HCT116 (cell line): ENCODE results near the gene LMCD1. TPM values are rescaled to one million over a fixed set of nuclear protein-coding genes. Genes with fewer than 3 reads are reported as not detected.

Experiments used
- ATAC-seq: fragments of 200-7000 bp; cut with Tn5 transposase; 2 replicates; pipeline ENCODE4 v1.9.1; 2020; ENCODE audit warnings: mild to moderate bottlenecking, moderate library complexity
- BruUV-seq: library from RNA; stranded (reverse); fragments of 400-500 nt; replicated peaks from 2 replicates; lab custom pipeline; 2021; lab: Mats Ljungman, UMichigan
- CTCF ChIA-PET: fragments of 300-600 bp; sonication (Branson Sonifier 250); formaldehyde crosslinking; loops from one replicate; lab custom pipeline; 2021; ENCODE audit warnings: antibody characterized with exemption; lab: Charles Lee
- POLR2A ChIA-PET: fragments of 300-600, 350-600 bp; sonication (Branson Sonifier 250); formaldehyde crosslinking; loops from one replicate; lab custom pipeline; 2021; ENCODE audit warnings: antibody characterized with exemption; lab: Charles Lee
- RAD21 ChIA-PET, 2 experiments: fragments of 300-600 bp; sonication (Branson Sonifier 250); formaldehyde crosslinking; loops; one replicate each; lab custom pipeline; 2023; ENCODE audit warnings: low total read pairs in 2 of 2; ENCODE audit not compliant: uncharacterized antibody in 2 of 2, unreplicated experiment in 2 of 2, low non-redundant PET in 1 of 2; lab: Charles Lee
- DNase-seq: peaks from one replicate; pipeline ENCODE4 v3.0.0-alpha.2; 2010; ENCODE audit warnings: low read depth, low spot score
- H2AFZ ChIP-seq: fragments of 200-600 bp; shearing (Covaris generic), sonication (generic); 2 replicates; pipeline ENCODE4 v1.6.1; 2017; ENCODE audit warnings: low read depth, mixed run types, mixed read lengths, antibody characterized with exemption, low read length; ENCODE audit not compliant: poor library complexity, severe bottlenecking
- H3K27ac ChIP-seq: 2 replicates; pipeline ENCODE4 v1.5.1; 2012; ENCODE audit warnings: low read depth, low read length
- H3K27me3 ChIP-seq: fragments of 200-600 bp; sonication (generic); 2 replicates; pipeline ENCODE4 v1.6.1; 2016; ENCODE audit warnings: mixed run types, low read length, mixed read lengths; ENCODE audit not compliant: insufficient read depth
- H3K36me3 ChIP-seq, 2 experiments: fragments of 200-500 bp in 1 of 2; fragments of 200-600 bp in 1 of 2; sonication (Bioruptor generic) in 1 of 2; sonication (generic) in 1 of 2; 2 replicates each; pipeline versions ENCODE4 v1.5.1 to v1.6.1; 2014 to 2016; ENCODE audit warnings: low read length in 2 of 2, inconsistent platforms in 1 of 2, mixed read lengths in 1 of 2, mixed run types in 1 of 2; ENCODE audit not compliant: insufficient read depth in 2 of 2, control insufficient read depth in 1 of 2
- H3K4me1 ChIP-seq, 2 experiments: fragments of 200-600 bp in 1 of 2; sonication (generic) in 1 of 2; 2 replicates each; pipeline versions ENCODE4 v1.5.1 to v1.6.1; 2012 to 2017; ENCODE audit warnings: low read length in 2 of 2, inconsistent platforms in 1 of 2, mild to moderate bottlenecking in 1 of 2, mixed read lengths in 1 of 2, mixed run types in 1 of 2, moderate library complexity in 1 of 2; ENCODE audit not compliant: insufficient read depth in 2 of 2, control insufficient read depth in 1 of 2
- H3K4me2 ChIP-seq: fragments of 200-600 bp; sonication (generic); 2 replicates; pipeline ENCODE4 v1.6.1; 2017; ENCODE audit warnings: mixed run types, low read length, mixed read lengths
- H3K4me3 ChIP-seq, 2 experiments: fragments of 200-600 bp in 1 of 2; sonication (generic) in 1 of 2; replicated peaks in 1 of 2; 2 replicates each; pipeline ENCODE4 v1.5.1; 2011 to 2016; ENCODE audit warnings: low read length in 2 of 2, control low read depth in 1 of 2, low read depth in 1 of 2, mild to moderate bottlenecking in 1 of 2, mixed read lengths in 1 of 2, mixed run types in 1 of 2
- H3K79me2 ChIP-seq: fragments of 200-600 bp; sonication (generic); 2 replicates; pipeline ENCODE4 v1.6.1; 2017; ENCODE audit warnings: mild to moderate bottlenecking, mixed run types, low read length, moderate library complexity, mixed read lengths; ENCODE audit not compliant: insufficient read depth
- H3K9ac ChIP-seq: fragments of 200-600 bp; sonication (generic); 2 replicates; pipeline ENCODE4 v1.6.1; 2016; ENCODE audit warnings: low read length, mixed read lengths
- H3K9me2 ChIP-seq: fragments of 200-600 bp; sonication (generic), shearing (Covaris generic); 2 replicates; pipeline ENCODE4 v1.6.1; 2017; ENCODE audit warnings: mixed run types, mild to moderate bottlenecking, moderate library complexity; ENCODE audit not compliant: insufficient read depth
- H3K9me3 ChIP-seq, 2 experiments: fragments of 200-500 bp in 1 of 2; fragments of 200-600 bp in 1 of 2; sonication (Bioruptor generic) in 1 of 2; sonication (generic) in 1 of 2; 2 replicates each; pipeline ENCODE4 v1.6.1; 2014 to 2017; ENCODE audit warnings: low read length in 2 of 2, mixed read lengths in 2 of 2, inconsistent platforms in 1 of 2, low read depth in 1 of 2, mild to moderate bottlenecking in 1 of 2, mixed run types in 1 of 2, moderate library complexity in 1 of 2; ENCODE audit not compliant: control insufficient read depth in 1 of 2, insufficient read depth in 1 of 2
- H4K20me1 ChIP-seq: fragments of 200-600 bp; sonication (generic), shearing (Covaris generic); 2 replicates; pipeline ENCODE4 v1.6.1; 2017; ENCODE audit warnings: mixed run types, mild to moderate bottlenecking, moderate library complexity; ENCODE audit not compliant: insufficient read depth
- CBX3 ChIP-seq: IDR thresholded peaks from 2 replicates; pipeline ENCODE4 v1.6.1; 2012; ENCODE audit warnings: low read depth
- EGR1 ChIP-seq: IDR thresholded peaks from 2 replicates; pipeline ENCODE4 v1.6.1; 2012; ENCODE audit warnings: low read depth
- EZH2phosphoT487 ChIP-seq: fragments of 200-600 bp; IDR thresholded peaks from 2 replicates; pipeline ENCODE4 v1.6.1; 2018; ENCODE audit warnings: antibody characterized with exemption, borderline replicate concordance
- FOSL1 ChIP-seq: IDR thresholded peaks from 2 replicates; pipeline ENCODE4 v1.6.1; 2012; ENCODE audit warnings: low read depth
- JUND ChIP-seq: IDR thresholded peaks from 2 replicates; pipeline ENCODE4 v1.6.1; 2012
- MAX ChIP-seq: IDR thresholded peaks from 2 replicates; pipeline ENCODE4 v1.6.1; 2012
- POLR2A ChIP-seq: IDR thresholded peaks from 2 replicates; pipeline ENCODE4 v1.7.0; 2011; ENCODE audit warnings: borderline replicate concordance; ENCODE audit not compliant: insufficient read depth, insufficient read length; ENCODE audit errors: extremely low read depth
- POLR2AphosphoS5 ChIP-seq: IDR thresholded peaks from 2 replicates; pipeline ENCODE4 v1.6.1; 2011; ENCODE audit warnings: mild to moderate bottlenecking, low read depth, low read length, moderate library complexity
- RAD21 ChIP-seq: IDR thresholded peaks from 2 replicates; pipeline ENCODE4 v1.6.1; 2012; ENCODE audit warnings: low read depth, mild to moderate bottlenecking
- REST ChIP-seq: IDR thresholded peaks from 2 replicates; pipeline ENCODE4 v1.6.1; 2012; ENCODE audit warnings: low read depth
- SRF ChIP-seq: IDR thresholded peaks from 2 replicates; pipeline ENCODE4 v1.6.1; 2012; ENCODE audit warnings: low read depth
- TCF7L2 ChIP-seq: IDR thresholded peaks from 2 replicates; pipeline ENCODE4 v1.7.0; 2011; ENCODE audit warnings: borderline replicate concordance, inconsistent platforms; ENCODE audit not compliant: insufficient read depth, insufficient read length; ENCODE audit errors: extremely low read depth
- ZBTB33 ChIP-seq: IDR thresholded peaks from 2 replicates; pipeline ENCODE4 v1.6.1; 2011; ENCODE audit warnings: mild to moderate bottlenecking, low read length, moderate library complexity; ENCODE audit not compliant: insufficient replicate concordance; ENCODE audit errors: extremely low read depth
- ZNF274 ChIP-seq: fragments of 200-500 bp; sonication (Bioruptor generic); IDR thresholded peaks from 2 replicates; pipeline ENCODE4 v1.6.1; 2014; ENCODE audit warnings: mild to moderate bottlenecking, low read depth, low read length, inconsistent platforms
- intact Hi-C: fragments of 100-400 bp; cut with micrococcal nuclease; formaldehyde crosslinking; loops from 2 replicates; pipeline ENCODE4 v1.10.0; 2022
- total RNA-seq: library from RNA; stranded (reverse); gene quantifications from one replicate; pipeline ENCODE4 v1.2.1, GENCODE V29; 2021; ENCODE audit not compliant: unreplicated experiment
- TF ChIP-seq, protein P1 (sequence below): IDR thresholded peaks from 2 replicates; pipeline ENCODE4 v1.6.1; 2012

Gene LMCD1
- total RNA-seq, 1 experiment from 2014 or later: 4.6 TPM

DNA sequence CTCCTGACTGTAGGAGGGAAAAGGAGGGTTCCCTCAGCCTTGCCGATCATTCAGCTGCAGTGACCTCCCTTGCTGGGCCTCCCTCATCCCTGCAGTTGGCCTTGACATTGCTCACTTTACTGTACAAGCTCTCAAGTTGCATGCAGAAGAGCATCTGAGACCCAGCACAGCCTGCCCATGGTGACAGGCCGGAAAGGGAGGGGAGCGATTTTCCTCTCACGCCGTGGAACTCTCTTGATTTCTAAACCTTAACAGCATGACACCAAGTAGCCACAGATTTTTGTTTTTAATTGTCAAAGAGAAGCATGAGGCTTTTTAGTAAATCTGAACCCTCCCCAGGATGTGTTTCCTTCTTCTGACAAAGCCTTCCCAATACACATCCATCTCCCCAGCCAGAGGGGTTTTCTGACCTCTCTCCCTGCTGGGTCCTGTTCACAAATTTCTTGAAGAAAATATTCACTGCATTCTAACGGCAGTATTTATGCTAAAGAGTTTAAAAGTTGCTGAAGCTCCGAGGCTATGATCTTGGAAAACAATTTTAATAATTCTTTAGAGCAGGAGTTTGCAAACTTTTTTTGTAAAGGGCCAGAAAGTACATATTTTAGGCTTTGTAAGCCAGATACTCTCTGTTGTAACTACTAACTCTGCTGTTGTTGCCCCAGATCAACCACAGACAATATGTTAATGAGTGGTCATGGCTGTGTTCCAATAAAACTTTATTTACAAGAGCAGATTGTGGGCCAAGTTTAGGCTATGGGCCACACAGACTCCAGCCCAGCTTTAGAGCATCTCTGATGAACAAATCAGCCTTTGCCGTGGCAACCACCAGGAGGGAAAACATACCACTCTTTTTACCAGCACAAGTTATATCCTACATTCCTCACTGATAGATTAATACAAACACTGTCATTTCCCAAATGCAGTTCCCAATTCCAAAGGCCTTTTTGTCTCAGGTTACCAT is 34.8 kb downstream of the LMCD1 start:
- Histone ChIP-seq H3K4me3 (no peak overlapping the region), H3K9ac (no peak overlapping the region), H2AFZ (no peak overlapping the region), H3K4me1 (peaks cover 3 to 8% of the 10 kb centered on the region in 2 experiments; a peak in 2 of 4 replicates), H3K27me3 (no peaks in the 10 kb centered on the region), H3K9me3 (no peaks in the 10 kb centered on the region), H3K9me2 (no peaks in the 10 kb centered on the region), H3K79me2 (no peaks in the 10 kb centered on the region), H3K27ac (no peak overlapping the region), H3K4me2 (no peak overlapping the region), H3K36me3 (no peaks in the 10 kb centered on the region), H4K20me1 (no peaks in the 10 kb centered on the region)
- ATAC-seq: no peak
- POLR2A ChIA-PET: no interaction called here
- intact Hi-C loops: no loop called here
- no TSS peak for BruUV-seq
- CTCF ChIA-PET: no interaction called here
- TF ChIP-seq TCF7L2 (no peak), POLR2A (no peak), REST (no peak), RAD21 (no peak), FOSL1 (no peak), ZBTB33 (no peak), SRF (no peak), ZNF274 (no peak), EZH2phosphoT487 (no peak), MAX (no peak), CBX3 (no peak), EGR1 (no peak), JUND (no peak), POLR2AphosphoS5 (no peak)
- TF ChIP-seq, protein P1, sequence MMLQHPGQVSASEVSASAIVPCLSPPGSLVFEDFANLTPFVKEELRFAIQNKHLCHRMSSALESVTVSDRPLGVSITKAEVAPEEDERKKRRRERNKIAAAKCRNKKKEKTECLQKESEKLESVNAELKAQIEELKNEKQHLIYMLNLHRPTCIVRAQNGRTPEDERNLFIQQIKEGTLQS: no peak
- DNase-seq: no peak
- RAD21 ChIA-PET: no interaction called here
